K562 (cell line): Measurements from ENCODE around the gene PSPH. TPM values are rescaled to one million over a fixed set of nuclear protein-coding genes. Genes with fewer than 3 reads are reported as not detected.

Experiments
- BCLAF1 ChIP-seq, 2 experiments: fragments of 450-650 bp in 1 of 2; IDR thresholded peaks; 2 replicates each; pipeline ENCODE4 v1.6.1; 2011 to 2017; ENCODE audit warnings: low read depth in 2 of 2, antibody characterized with exemption in 1 of 2, borderline replicate concordance in 1 of 2, low read length in 1 of 2, mild to moderate bottlenecking in 1 of 2, mixed read lengths in 1 of 2; ENCODE audit not compliant: control insufficient read depth in 1 of 2
- BRCA1 ChIP-seq, 2 experiments: fragments of 450-650 bp in 1 of 2; sonication (generic) in 1 of 2; formaldehyde crosslinking in 1 of 2; IDR thresholded peaks; 2 replicates each; pipeline versions ENCODE4 v1.5.0 to v1.6.1; 2017 to 2020; ENCODE audit warnings: mild to moderate bottlenecking in 1 of 2, missing genetic modification reagents in 1 of 2
- E2F8 ChIP-seq: fragments of 450-650 bp; IDR thresholded peaks from 2 replicates; pipeline ENCODE4 v1.7.1; 2018; ENCODE audit warnings: mild to moderate bottlenecking, low read depth; ENCODE audit not compliant: partially characterized antibody
- HBP1 ChIP-seq: fragments of 450-650 bp; formaldehyde crosslinking; IDR thresholded peaks from 2 replicates; pipeline ENCODE4 v1.4.0; 2022; ENCODE audit warnings: missing genetic modification characterization
- MAX ChIP-seq: sonication (generic); formaldehyde crosslinking; IDR thresholded peaks from 2 replicates; pipeline ENCODE4 v1.9.0; 2022; ENCODE audit warnings: mild to moderate bottlenecking, missing genetic modification reagents
- MYBL2 ChIP-seq, 2 experiments: fragments of 450-650 bp in 1 of 2; sonication (generic) in 1 of 2; formaldehyde crosslinking in 1 of 2; IDR thresholded peaks; 2 replicates each; pipeline versions ENCODE4 v1.6.1 to v1.8.1; 2017 to 2022; ENCODE audit warnings: borderline replicate concordance in 1 of 2, inconsistent platforms in 1 of 2, low read depth in 1 of 2, mild to moderate bottlenecking in 1 of 2, missing genetic modification reagents in 1 of 2, moderate library complexity in 1 of 2
- PRMT5 ChIP-seq: sonication (generic); formaldehyde crosslinking; IDR thresholded peaks from 2 replicates; pipeline ENCODE4 v1.5.0; 2020; ENCODE audit warnings: missing genetic modification reagents
- RBM17 ChIP-seq: fragments of 200-400 bp; formaldehyde crosslinking; IDR thresholded peaks from 2 replicates; pipeline ENCODE4 v1.6.1; 2017; ENCODE audit warnings: low read depth, mild to moderate bottlenecking, low read length, borderline replicate concordance
- SRF ChIP-seq, 2 experiments: fragments of 250-450, 450-650 bp in 1 of 2; sonication (Bioruptor Pico) in 1 of 2; sonication (generic) in 1 of 2; formaldehyde crosslinking; IDR thresholded peaks; 2 replicates each; pipeline versions ENCODE4 v1.5.0 to v1.5.1; 2020 to 2022; ENCODE audit warnings: mild to moderate bottlenecking in 1 of 2, missing genetic modification reagents in 1 of 2
- TAF15 ChIP-seq: fragments of 200-400 bp; formaldehyde crosslinking; IDR thresholded peaks from 2 replicates; pipeline ENCODE4 v1.6.1; 2017; ENCODE audit warnings: mild to moderate bottlenecking, low read depth, low read length, moderate library complexity
- TRIM28 ChIP-seq: fragments of 450-650 bp; IDR thresholded peaks from 2 replicates; pipeline ENCODE4 v1.6.1; 2017
- ZNF398 ChIP-seq: fragments of 250-450 bp; sonication (Bioruptor Pico); IDR thresholded peaks from 2 replicates; pipeline ENCODE4 v1.8.0; 2021; ENCODE audit warnings: moderate library complexity, mild to moderate bottlenecking, inconsistent platforms
- ZNF583 ChIP-seq: fragments of 250-450 bp; sonication (Bioruptor Pico); IDR thresholded peaks from 2 replicates; pipeline ENCODE4 v1.4.0; 2020
- ZNF639 ChIP-seq, 2 experiments: fragments of 200-800 bp in 1 of 2; sonication (Bioruptor generic) in 1 of 2; sonication (generic) in 1 of 2; formaldehyde crosslinking in 1 of 2; IDR thresholded peaks in 1 of 2; conservative IDR thresholded peaks in 1 of 2; 2 replicates each; pipeline versions ENCODE4 v1.5.0 to v1.6.1; 2016 to 2020; ENCODE audit warnings: missing compliant biosample characterization in 1 of 2, missing genetic modification characterization in 1 of 2, missing genetic modification reagents in 1 of 2
- ZNF699 ChIP-seq: fragments of 250-450 bp; sonication (Bioruptor Pico); IDR thresholded peaks from 2 replicates; pipeline ENCODE4 v1.8.0; 2021; ENCODE audit warnings: mild to moderate bottlenecking, moderate library complexity; ENCODE audit not compliant: insufficient replicate concordance
- polyA plus RNA-seq, 8 experiments: library from polyadenylated mRNA; depleted of rRNA in 4 of 8; stranded (reverse) in 5 of 8; unstranded in 3 of 8; fragments of >200 nt; fragmentation: Nextera tagmentation in 2 of 8; fragmentation: Illumina TruSeq in 1 of 8; extraction: Ambion mirVana in 2 of 8; extraction: Trizol in 1 of 8; gene quantifications; 2 replicates each; pipeline versions ENCODE4 v1.2.1 to v1.2.3, GENCODE V29; 2011 to 2014; ENCODE audit warnings: inconsistent platforms in 1 of 8, missing spikeins in 1 of 8
- total RNA-seq, 7 experiments: library from RNA; depleted of rRNA in 6 of 7; stranded (reverse); fragments of >200 nt in 6 of 7; fragmentation: Illumina TruSeq in 2 of 7; extraction: Trizol in 2 of 7; gene quantifications; 2 replicates each; pipeline versions ENCODE4 v1.2.1 to v1.2.3, GENCODE V29; 2011 to 2021; ENCODE audit warnings: low replicate concordance in 1 of 7

Gene PSPH
- total and polyA plus RNA-seq, 9 of the 15 experiments (the other 6 are each of a cell fraction or from before 2014, with no cell fraction given) = 6.3 to 46.8 (median 20.2) TPM

- TF ChIP-seq BCLAF1 (IDR thresholded peaks at IDR 0.05; ENCODE audit: borderline replicate concordance in 1 of 2, control insufficient read depth in 1 of 2, low read depth in 2 of 2, low read length in 1 of 2) = 0 out of 4 replicates have a peak, but pooled peaks of 1 of the 2 experiments have one; percentile 33
- TF ChIP-seq TAF15 = no peak
- TF ChIP-seq SRF (CRISPR knock-in tag; IDR thresholded peaks at IDR 0.05) = no peak
- no peak for TF ChIP-seq ZNF699 (CRISPR knock-in tag)
- TF ChIP-seq ZNF398 (CRISPR knock-in tag) = no peak
- no peak for TF ChIP-seq ZNF639 (CRISPR knock-in tag; conservative IDR thresholded peaks at IDR 0.05 in 1 of 2, IDR thresholded peaks at IDR 0.05 in 1 of 2)
- no peak for TF ChIP-seq BRCA1 (IDR thresholded peaks at IDR 0.05)
- TF ChIP-seq BRCA1 (CRISPR knock-in tag; IDR thresholded peaks at IDR 0.05) = no peak
- TF ChIP-seq E2F8 = peak; percentile 31
- no peak for TF ChIP-seq HBP1 (CRISPR knock-in tag)
- no peak for TF ChIP-seq RBM17
- TF ChIP-seq ZNF583 (CRISPR knock-in tag) = no peak
- no peak for TF ChIP-seq MAX (CRISPR knock-in tag)
- TF ChIP-seq PRMT5 (CRISPR knock-in tag) = no peak
- TF ChIP-seq TRIM28 = no peak
- TF ChIP-seq MYBL2 (IDR thresholded peaks at IDR 0.05; ENCODE audit: low read depth) = no peak
- no peak for TF ChIP-seq MYBL2 (CRISPR knock-in tag; IDR thresholded peaks at IDR 0.05; ENCODE audit: borderline replicate concordance)
Observed at GRCh38 chr7:56063500-56063881, 12.2 kb upstream of the PSPH start (continued).
